ENCODE data around the gene DIS3L2.

DIS3L2 gene

DNA sequence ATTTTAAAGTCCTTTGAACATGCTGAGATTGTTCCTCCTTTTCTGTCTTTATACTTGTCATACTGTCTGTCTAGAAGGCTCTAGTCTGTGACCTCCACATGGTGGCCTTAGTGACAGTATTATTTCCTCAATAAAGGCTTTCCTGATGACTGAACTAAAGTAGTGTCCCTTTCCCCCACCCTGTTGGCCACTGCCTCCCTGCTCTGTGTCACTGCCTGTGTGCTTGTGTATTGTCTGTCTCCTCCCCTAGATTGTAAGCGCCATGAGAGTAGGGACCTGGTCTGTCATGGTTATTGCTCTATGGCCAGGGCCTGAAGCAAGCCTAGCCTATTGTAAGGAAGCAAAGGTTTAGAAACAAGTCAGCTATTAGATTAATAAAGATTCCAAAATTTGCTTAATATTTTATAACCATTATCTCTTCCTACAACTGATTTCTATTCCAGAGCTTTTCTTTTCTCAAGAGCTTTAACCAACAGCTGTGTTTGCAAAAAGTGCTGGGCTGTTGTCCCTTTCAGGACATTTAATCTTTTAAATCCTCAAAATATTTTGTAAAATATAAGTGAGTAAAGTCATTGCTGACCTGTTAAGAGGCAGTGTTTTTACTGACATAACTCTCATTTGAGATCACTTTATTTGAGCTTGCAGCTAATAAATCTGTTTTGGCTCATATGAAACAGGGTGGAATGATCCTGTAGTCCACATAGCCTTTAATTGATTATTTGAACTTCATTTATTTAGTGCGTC, 35.5 kb downstream of the DIS3L2 start:
- Mint-ChIP-seq H3K36me3 (ENCODE audit: low read depth) (peaks cover 5% of the 10 kb centered on the region), H3K27me3 (no peaks in the 10 kb centered on the region), H3K4me1 (ENCODE audit: low read depth) (peaks cover 35% of the 10 kb centered on the region), H3K4me3 (no peak overlapping the region), H3K9me3 (no peaks in the 10 kb centered on the region), H3K27ac (peak overlapping the region; percentile 72)

DNA sequence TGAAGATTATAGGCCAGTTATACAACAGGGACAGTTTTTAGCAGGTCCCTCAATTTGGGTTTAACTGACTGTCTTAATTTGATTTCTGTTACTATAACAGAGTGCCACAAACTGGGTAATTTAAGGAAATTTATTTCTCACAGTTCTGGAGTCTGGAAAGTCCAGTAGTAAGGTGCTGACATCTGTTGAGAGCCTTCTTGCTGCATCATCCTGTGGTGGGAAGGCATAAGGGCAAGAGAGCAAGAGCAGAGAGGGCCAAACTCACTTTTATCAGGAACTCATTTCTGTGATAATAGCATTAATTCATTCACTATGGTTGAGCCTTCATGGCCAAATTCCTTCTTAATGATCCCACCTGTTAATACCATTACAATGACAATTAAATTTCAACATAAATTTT, 36.5 kb downstream of the DIS3L2 start:
- Mint-ChIP-seq H3K36me3 (ENCODE audit: low read depth) (no peaks in the 10 kb centered on the region), H3K4me1 (ENCODE audit: low read depth) (peaks cover 38% of the 10 kb centered on the region), H3K27me3 (no peaks in the 10 kb centered on the region), H3K9me3 (no peaks in the 10 kb centered on the region), H3K4me3 (no peak overlapping the region), H3K27ac (no peak overlapping the region)

DNA sequence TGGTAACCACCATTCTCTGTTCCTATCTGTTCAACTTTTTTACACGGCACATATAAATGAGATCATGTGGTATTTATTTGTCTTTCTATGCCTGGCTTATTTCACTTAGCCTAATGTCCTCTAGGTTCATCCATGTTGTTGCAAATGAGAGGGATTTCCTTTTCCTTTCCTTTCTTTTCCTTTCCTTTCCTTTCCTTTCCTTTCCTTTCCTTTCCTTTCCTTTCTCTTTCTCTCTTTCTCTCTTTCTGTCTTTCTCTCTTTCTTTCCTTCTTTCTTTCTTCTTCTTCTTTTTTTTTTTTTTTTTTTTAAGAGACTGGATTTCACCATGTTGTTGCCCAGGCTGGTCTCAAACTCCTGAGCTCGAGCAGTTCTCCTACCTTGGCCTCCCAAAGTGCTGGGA, 38.9 kb downstream of the DIS3L2 start:
- Mint-ChIP-seq H3K36me3 (ENCODE audit: low read depth) (peaks cover 3% of the 10 kb centered on the region), H3K9me3 (no peaks in the 10 kb centered on the region), H3K4me1 (ENCODE audit: low read depth) (peaks cover 23% of the 10 kb centered on the region), H3K4me3 (no peak overlapping the region), H3K27me3 (no peaks in the 10 kb centered on the region), H3K27ac (no peak overlapping the region)

GRCh38 chr2:232001073-232001472, 39.6 kb downstream of the DIS3L2 start:
- no peaks in the 10 kb centered on the region for H3K27me3 Mint-ChIP-seq
- H3K36me3 Mint-ChIP-seq (ENCODE audit: low read depth) = peaks cover 6% of the 10 kb centered on the region
- H3K4me1 Mint-ChIP-seq (ENCODE audit: low read depth) = peaks cover 17% of the 10 kb centered on the region
- no peak overlapping the region for H3K27ac Mint-ChIP-seq
- H3K4me3 Mint-ChIP-seq = no peak overlapping the region
- H3K9me3 Mint-ChIP-seq = no peaks in the 10 kb centered on the region

DNA sequence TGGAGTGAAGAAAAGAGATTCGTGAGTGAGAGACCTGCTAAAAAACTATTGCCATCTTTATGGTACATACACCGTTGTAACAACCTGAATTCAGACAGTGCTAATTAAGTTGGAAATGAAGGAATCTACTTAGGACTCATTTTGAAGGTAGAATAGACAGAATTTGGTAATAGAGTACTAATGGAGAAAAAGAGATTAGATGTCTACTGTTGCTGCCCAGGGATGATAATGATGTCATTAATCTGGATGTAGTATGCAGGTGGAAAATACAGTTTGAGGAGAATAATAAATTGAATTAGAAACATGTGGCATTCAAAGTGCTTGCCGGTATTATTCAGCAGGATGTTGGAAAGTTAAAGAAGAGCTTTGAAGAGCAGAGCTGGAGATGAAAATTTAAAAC, 44.7 kb downstream of the DIS3L2 start:
- no peak overlapping the region for H3K27ac Mint-ChIP-seq
- no peaks in the 10 kb centered on the region for H3K27me3 Mint-ChIP-seq
- peaks cover 28% of the 10 kb centered on the region for H3K36me3 Mint-ChIP-seq (ENCODE audit: low read depth)
- H3K4me1 Mint-ChIP-seq (ENCODE audit: low read depth) = peaks cover 21% of the 10 kb centered on the region
- H3K9me3 Mint-ChIP-seq = no peaks in the 10 kb centered on the region
- no peak overlapping the region for H3K4me3 Mint-ChIP-seq

GRCh38 chr2:232008907-232009638, 47.6 kb downstream of the DIS3L2 start:
- no peaks in the 10 kb centered on the region for H3K27me3 Mint-ChIP-seq
- H3K9me3 Mint-ChIP-seq = no peaks in the 10 kb centered on the region
- peaks cover 9% of the 10 kb centered on the region for H3K4me1 Mint-ChIP-seq (ENCODE audit: low read depth)
- H3K27ac Mint-ChIP-seq = no peak overlapping the region
- H3K4me3 Mint-ChIP-seq = no peak overlapping the region
- peaks cover 28% of the 10 kb centered on the region for H3K36me3 Mint-ChIP-seq (ENCODE audit: low read depth)

DNA sequence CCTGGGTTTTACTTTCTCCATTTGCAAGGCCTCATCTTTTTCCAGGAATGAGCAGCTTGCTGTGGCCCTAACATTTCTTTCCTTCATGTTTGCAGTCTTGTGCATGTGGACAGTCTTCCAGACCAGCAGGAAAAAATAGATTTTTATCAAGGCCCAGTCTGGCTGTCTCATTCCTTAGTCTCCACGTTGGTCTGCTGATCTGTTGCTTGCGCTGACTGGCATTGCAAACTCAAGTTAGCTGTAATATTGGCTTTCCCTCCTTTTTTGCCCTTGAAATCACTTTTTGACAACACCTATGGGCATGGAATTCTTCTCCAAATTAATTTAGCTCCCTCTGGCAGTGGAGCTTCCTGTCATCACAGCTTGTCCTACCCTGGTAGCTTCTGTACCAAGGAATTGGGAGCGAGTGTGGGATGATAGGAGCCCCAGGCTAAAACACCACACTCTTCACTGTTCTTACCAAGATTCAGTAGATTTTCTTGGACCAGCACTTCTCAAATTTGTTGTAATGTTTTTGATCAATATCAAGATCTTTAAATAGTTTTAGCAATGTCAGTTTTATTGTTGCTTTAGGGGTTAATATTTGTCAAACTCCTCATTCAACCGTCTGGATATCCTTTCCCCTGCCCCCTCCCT, 48.2 kb downstream of the DIS3L2 start:
- no peak overlapping the region for H3K27ac Mint-ChIP-seq
- H3K36me3 Mint-ChIP-seq (ENCODE audit: low read depth) = peaks cover 31% of the 10 kb centered on the region
- H3K9me3 Mint-ChIP-seq = no peaks in the 10 kb centered on the region
- peaks cover 9% of the 10 kb centered on the region for H3K4me1 Mint-ChIP-seq (ENCODE audit: low read depth)
- no peaks in the 10 kb centered on the region for H3K27me3 Mint-ChIP-seq
- no peak overlapping the region for H3K4me3 Mint-ChIP-seq

- H3K4me1 Mint-ChIP-seq (ENCODE audit: low read depth) = peaks cover 13% of the 10 kb centered on the region
- H3K4me3 Mint-ChIP-seq = no peak overlapping the region
- H3K27ac Mint-ChIP-seq = no peak overlapping the region
- no peaks in the 10 kb centered on the region for H3K9me3 Mint-ChIP-seq
- H3K36me3 Mint-ChIP-seq (ENCODE audit: low read depth) = peaks cover 32% of the 10 kb centered on the region
- H3K27me3 Mint-ChIP-seq = no peaks in the 10 kb centered on the region
These were observed 52.3 kb downstream of the DIS3L2 start for GRCh38 chr2:232013701-232014353.

GRCh38 chr2:232014681-232015080, 53.2 kb downstream of the DIS3L2 start:
- no peak overlapping the region for H3K4me3 Mint-ChIP-seq

DNA sequence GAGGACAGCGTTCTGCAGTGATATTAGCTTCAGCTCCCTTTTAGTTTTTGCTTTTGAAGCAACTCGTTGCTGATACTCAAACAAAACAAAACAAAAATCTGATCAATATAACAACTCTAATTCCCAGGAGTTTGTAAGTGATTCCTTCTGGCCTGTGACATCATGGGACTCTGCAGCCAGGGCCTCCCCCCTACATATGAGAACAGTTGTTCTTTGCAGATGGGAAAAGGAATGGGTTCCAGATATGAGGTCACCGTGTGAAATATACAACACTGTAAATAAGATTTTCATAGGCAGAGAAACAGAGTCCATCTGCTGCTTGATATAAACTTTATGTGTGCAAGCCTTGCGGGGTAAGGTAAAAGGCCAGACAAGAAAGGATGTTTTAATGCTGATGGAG, 56.7 kb downstream of the DIS3L2 start:
- no peak overlapping the region for H3K27ac Mint-ChIP-seq
- H3K4me1 Mint-ChIP-seq (ENCODE audit: low read depth) = peaks cover 8% of the 10 kb centered on the region
- H3K27me3 Mint-ChIP-seq = no peaks in the 10 kb centered on the region
- H3K36me3 Mint-ChIP-seq (ENCODE audit: low read depth) = peaks cover 35% of the 10 kb centered on the region
- H3K9me3 Mint-ChIP-seq = no peaks in the 10 kb centered on the region
- no peak overlapping the region for H3K4me3 Mint-ChIP-seq

More at GRCh38 chr2:232014681-232015080, 53.2 kb downstream of the DIS3L2 start:
- Mint-ChIP-seq H3K4me1 (ENCODE audit: low read depth) (peaks cover 8% of the 10 kb centered on the region), H3K27ac (no peak overlapping the region), H3K9me3 (no peaks in the 10 kb centered on the region), H3K36me3 (ENCODE audit: low read depth) (peaks cover 27% of the 10 kb centered on the region), H3K27me3 (no peaks in the 10 kb centered on the region)

- H3K36me3 Mint-ChIP-seq (ENCODE audit: low read depth) = peaks cover 42% of the 10 kb centered on the region
- H3K4me1 Mint-ChIP-seq (ENCODE audit: low read depth) = peaks cover 16% of the 10 kb centered on the region
- H3K27ac Mint-ChIP-seq = no peak overlapping the region
- no peak overlapping the region for H3K4me3 Mint-ChIP-seq
- H3K27me3 Mint-ChIP-seq = no peaks in the 10 kb centered on the region
- no peaks in the 10 kb centered on the region for H3K9me3 Mint-ChIP-seq
These were observed 61.2 kb downstream of the DIS3L2 start for GRCh38 chr2:232022718-232023117.

GRCh38 chr2:232023426-232023825, 61.9 kb downstream of the DIS3L2 start:
- Mint-ChIP-seq H3K4me1 (ENCODE audit: low read depth) (peaks cover 23% of the 10 kb centered on the region), H3K4me3 (no peak overlapping the region), H3K36me3 (ENCODE audit: low read depth) (peaks cover 48% of the 10 kb centered on the region), H3K27ac (no peak overlapping the region), H3K9me3 (no peaks in the 10 kb centered on the region), H3K27me3 (no peaks in the 10 kb centered on the region)

GRCh38 chr2:232024457-232024856, 62.9 kb downstream of the DIS3L2 start:
- H3K4me1 Mint-ChIP-seq (ENCODE audit: low read depth) = peaks cover 29% of the 10 kb centered on the region
- H3K36me3 Mint-ChIP-seq (ENCODE audit: low read depth) = peaks cover 58% of the 10 kb centered on the region
- H3K9me3 Mint-ChIP-seq = no peaks in the 10 kb centered on the region
- no peaks in the 10 kb centered on the region for H3K27me3 Mint-ChIP-seq
- H3K4me3 Mint-ChIP-seq = no peak overlapping the region
- H3K27ac Mint-ChIP-seq = no peak overlapping the region

DNA sequence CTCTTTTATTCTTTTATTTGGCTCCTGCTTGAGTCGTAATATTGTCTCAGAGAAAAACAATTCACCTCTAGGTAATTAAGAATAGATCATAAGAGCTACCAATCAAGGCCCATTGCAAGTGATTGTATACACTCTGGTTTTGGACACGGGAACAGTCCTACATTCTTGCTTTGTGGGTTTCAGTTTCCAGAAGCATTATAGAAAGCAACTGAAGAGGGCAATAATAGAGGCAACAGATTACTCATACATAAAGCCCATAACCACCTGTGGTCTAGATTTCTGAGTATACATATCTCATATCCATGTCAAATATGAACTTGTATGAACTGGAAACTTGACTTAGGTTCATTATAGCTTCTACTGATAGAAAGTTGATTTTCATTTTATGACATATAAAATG, 65.4 kb downstream of the DIS3L2 start:
- H3K4me3 Mint-ChIP-seq = peak overlapping the region; percentile 42
- peak overlapping the region; percentile 24 for H3K27ac Mint-ChIP-seq
- no peaks in the 10 kb centered on the region for H3K27me3 Mint-ChIP-seq
- H3K9me3 Mint-ChIP-seq = no peaks in the 10 kb centered on the region
- H3K36me3 Mint-ChIP-seq (ENCODE audit: low read depth) = peaks cover 82% of the 10 kb centered on the region
- H3K4me1 Mint-ChIP-seq (ENCODE audit: low read depth) = peaks cover 29% of the 10 kb centered on the region

DNA sequence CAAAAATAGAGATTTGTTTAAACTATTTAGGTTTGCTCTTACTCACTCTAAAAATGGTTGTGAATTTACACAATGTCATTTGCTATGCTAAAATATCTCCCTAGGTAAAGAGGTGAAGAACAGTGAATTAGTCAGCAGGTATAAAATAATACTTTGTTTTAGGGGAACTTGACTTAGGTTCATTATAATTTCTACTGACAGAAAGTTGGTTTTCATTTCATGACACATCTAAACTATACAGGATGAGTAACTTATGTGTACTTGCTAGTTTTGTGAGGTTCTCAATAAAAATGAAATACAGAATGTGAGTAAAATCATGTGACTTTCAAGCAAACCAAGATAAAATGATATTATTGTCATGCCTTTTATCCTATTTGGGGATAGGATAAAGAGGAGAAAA, 66.0 kb downstream of the DIS3L2 start:
- Mint-ChIP-seq H3K36me3 (ENCODE audit: low read depth) (peaks cover 86% of the 10 kb centered on the region), H3K4me1 (ENCODE audit: low read depth) (peaks cover 29% of the 10 kb centered on the region), H3K4me3 (peak overlapping the region; percentile 42), H3K27ac (peak overlapping the region; percentile 34), H3K9me3 (no peaks in the 10 kb centered on the region), H3K27me3 (no peaks in the 10 kb centered on the region)
